ENCODE results near the gene PASK. TPM values are rescaled to one million over a fixed set of nuclear protein-coding genes. Genes with fewer than 3 reads are reported as not detected.
"Not testable (repeated sequence)": the region's sequence is repeated elsewhere in the genome, so short reads cannot be mapped to it uniquely, and the experiment has no call there.

PASK gene
- total and polyA plus RNA-seq, 2 experiments from 2014 or later, result 0.56 to 2.1 TPM

GRCh38 chr2:241107031-241107783 lies 42.1 kb downstream of the PASK start:
- H3K4me2 ChIP-seq (ENCODE audit: unreplicated experiment), result no peak overlapping the region
- H3K79me2 ChIP-seq (ENCODE audit: insufficient read depth), result peaks cover 12% of the 10 kb centered on the region
- no peaks in the 10 kb centered on the region for H4K20me1 ChIP-seq (ENCODE audit: insufficient read depth)
- 76 to 78% methylated on average over 9 of the region's 9 CpGs for WGBS, 2 experiments (ENCODE audit: low coverage in 1 of 2, low lambda C conversion rate in 2 of 2, missing lambda C conversion rate in 2 of 2)
- no peaks in the 10 kb centered on the region for H3K9me3 ChIP-seq (ENCODE audit: low read depth)
- peaks cover 6% of the 10 kb centered on the region; the same call in 1 of the 2 replicates for H3K4me1 ChIP-seq (ENCODE audit: insufficient read depth)
- DNase-seq, result no peak
- H3K9ac ChIP-seq, result no peak overlapping the region
- 0 out of 2 replicates have a peak, but pooled peaks cover 4% of the 10 kb centered on the region for H3F3A ChIP-seq (ENCODE audit: insufficient read depth)
- no peak overlapping the region for H3K4me3 ChIP-seq
- H3K27me3 ChIP-seq (replicated peaks; ENCODE audit: insufficient read depth), result no peaks in the 10 kb centered on the region
- no peak overlapping the region for H3K27ac ChIP-seq
- in situ Hi-C loops (cut with MboI), result no loop called here
- no peak overlapping the region for H2AFZ ChIP-seq
- no peaks in the 10 kb centered on the region for H3K36me3 ChIP-seq (ENCODE audit: low read depth)
- no peaks in the 10 kb centered on the region for H3K9me2 ChIP-seq (ENCODE audit: insufficient read depth)
- TF ChIP-seq EZH2 (IDR thresholded peaks at IDR 0.05; ENCODE audit: insufficient read depth, poor library complexity, severe bottlenecking), result no peak

DNA sequence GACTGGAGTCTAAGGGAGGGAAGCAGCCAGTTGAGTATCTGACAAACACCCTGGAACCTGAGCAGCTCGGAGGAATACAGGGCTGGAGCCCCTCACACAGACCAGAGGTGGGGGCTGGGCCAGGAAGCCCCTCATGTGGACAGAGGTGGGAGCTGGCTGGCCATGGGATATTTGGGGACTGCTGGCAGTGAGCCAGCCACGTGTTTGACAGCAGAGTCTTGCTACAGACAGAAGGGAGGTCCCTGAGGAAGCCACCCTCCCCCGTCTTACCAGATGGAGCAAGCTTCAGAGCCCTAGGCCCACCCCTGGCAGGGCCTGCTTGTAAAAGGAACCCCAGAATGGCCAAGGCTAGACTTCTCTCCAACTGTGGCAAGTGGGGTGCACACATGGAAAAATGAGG lies 43.6 kb downstream of the PASK start:
- Histone ChIP-seq H3K9me3 (ENCODE audit: low read depth) (no peaks in the 10 kb centered on the region), H3K27ac (no peak overlapping the region), H3K4me3 (no peak overlapping the region), H3K4me1 (ENCODE audit: insufficient read depth) (peaks cover 11% of the 10 kb centered on the region), H3K36me3 (ENCODE audit: low read depth) (no peaks in the 10 kb centered on the region), H3K79me2 (ENCODE audit: insufficient read depth) (peaks cover 26% of the 10 kb centered on the region), H3K4me2 (ENCODE audit: unreplicated experiment) (no peak overlapping the region), H3K9ac (no peak overlapping the region), H4K20me1 (ENCODE audit: insufficient read depth) (no peaks in the 10 kb centered on the region), H2AFZ (no peak overlapping the region), H3K27me3 (replicated peaks; ENCODE audit: insufficient read depth) (no peaks in the 10 kb centered on the region), H3K9me2 (ENCODE audit: insufficient read depth) (no peaks in the 10 kb centered on the region), H3F3A (ENCODE audit: insufficient read depth) (0 out of 2 replicates have a peak, but pooled peaks cover 4% of the 10 kb centered on the region)
- WGBS, 2 experiments (ENCODE audit: low coverage in 1 of 2, low lambda C conversion rate in 2 of 2, missing lambda C conversion rate in 2 of 2), result 32 to 34% methylated on average over 3 of the region's 3 CpGs
- TF ChIP-seq EZH2 (IDR thresholded peaks at IDR 0.05; ENCODE audit: insufficient read depth, poor library complexity, severe bottlenecking) (no peak), EZH2phosphoT487 (IDR thresholded peaks at IDR 0.05; ENCODE audit: insufficient read depth, low read depth) (no peak)
- in situ Hi-C loops (cut with MboI), result no loop called here
- no peak for DNase-seq

- DNase-seq; H3K36me3 ChIP-seq (ENCODE audit: low read depth); H3K9ac ChIP-seq; H3K27me3 ChIP-seq (replicated peaks; ENCODE audit: insufficient read depth); H4K20me1 ChIP-seq (ENCODE audit: insufficient read depth); H3K4me2 ChIP-seq (ENCODE audit: unreplicated experiment); H3K27ac ChIP-seq; in situ Hi-C loops (cut with MboI); H3K9me2 ChIP-seq (ENCODE audit: insufficient read depth); H3K4me3 ChIP-seq; H2AFZ ChIP-seq; H3F3A ChIP-seq (ENCODE audit: insufficient read depth); H3K9me3 ChIP-seq (ENCODE audit: low read depth): not testable (repeated sequence)
- Histone ChIP-seq H3K79me2 (ENCODE audit: insufficient read depth) (peaks cover 36% of the 10 kb centered on the region), H3K4me1 (ENCODE audit: insufficient read depth) (peaks cover 12% of the 10 kb centered on the region)
- 91 to 96% methylated on average over 10 of the region's 10 CpGs for whole genome bisulfite sequencing, 2 experiments (ENCODE audit: low coverage in 1 of 2, low lambda C conversion rate in 2 of 2, missing lambda C conversion rate in 2 of 2)
Observed at GRCh38 chr2:241104611-241105010, 44.7 kb downstream of the PASK start.

DNA sequence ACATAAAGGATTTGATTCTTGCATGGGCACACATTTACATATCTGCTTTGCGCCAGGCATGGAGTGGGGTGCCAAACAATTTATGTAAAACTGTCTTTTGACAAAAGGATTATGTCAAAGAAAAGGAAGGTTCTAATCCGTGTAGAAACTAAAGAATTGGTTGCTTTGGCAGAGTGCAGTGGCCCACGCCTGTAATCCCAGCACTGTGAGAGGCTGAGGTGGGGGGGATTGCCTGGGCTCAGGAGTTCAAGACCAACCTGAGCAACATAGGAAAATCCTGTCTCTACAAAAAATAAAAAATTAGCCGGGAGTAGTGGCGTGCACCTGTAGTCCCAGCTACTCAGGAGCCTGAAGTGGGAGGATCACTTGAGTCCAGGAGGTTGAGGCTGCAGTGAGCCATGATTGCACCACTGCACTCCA lies 46.1 kb downstream of the PASK start:
- no peak for TF ChIP-seq EZH2 (IDR thresholded peaks at IDR 0.05; ENCODE audit: insufficient read depth, poor library complexity, severe bottlenecking)
- no peak for TF ChIP-seq EZH2phosphoT487 (IDR thresholded peaks at IDR 0.05; ENCODE audit: insufficient read depth, low read depth)
- Histone ChIP-seq H3K9me2 (ENCODE audit: insufficient read depth) (no peaks in the 10 kb centered on the region), H3F3A (ENCODE audit: insufficient read depth) (0 out of 2 replicates have a peak, but pooled peaks cover 4% of the 10 kb centered on the region), H3K9ac (peak overlapping the region; percentile 92), H3K27ac (0 out of 2 replicates have a peak overlapping the region, but pooled peaks have one; percentile 56), H3K27me3 (replicated peaks; ENCODE audit: insufficient read depth) (no peaks in the 10 kb centered on the region), H3K4me1 (ENCODE audit: insufficient read depth) (peaks cover 12% of the 10 kb centered on the region), H2AFZ (peak overlapping the region; percentile 100), H3K4me3 (peak overlapping the region; percentile 97), H3K9me3 (ENCODE audit: low read depth) (no peaks in the 10 kb centered on the region), H3K36me3 (ENCODE audit: low read depth) (no peaks in the 10 kb centered on the region), H4K20me1 (ENCODE audit: insufficient read depth) (no peaks in the 10 kb centered on the region), H3K79me2 (ENCODE audit: insufficient read depth) (peaks cover 50% of the 10 kb centered on the region), H3K4me2 (ENCODE audit: unreplicated experiment) (peak overlapping the region; percentile 91)
- in situ Hi-C loops (cut with MboI), result no loop called here
- WGBS, 2 experiments (ENCODE audit: low coverage in 1 of 2, low lambda C conversion rate in 2 of 2, missing lambda C conversion rate in 2 of 2), result 60 to 61% methylated on average over 5 of the region's 5 CpGs
- no peak for DNase-seq
